C4-2B (cell line): ENCODE data around the gene FAM83F.

Experiments used
- H3K27ac ChIP-seq: fragments of 450-650 bp; 2 replicates; pipeline ENCODE4 v1.5.1; 2017
- CTCF ChIP-seq: fragments of 450-650 bp; conservative IDR thresholded peaks from 2 replicates; pipeline ENCODE4 v1.5.1; 2017; ENCODE audit warnings: mild to moderate bottlenecking
- ZFX ChIP-seq: fragments of 450-650 bp; IDR thresholded peaks from 2 replicates; pipeline ENCODE4 v1.6.1; 2017

FAM83F gene

DNA sequence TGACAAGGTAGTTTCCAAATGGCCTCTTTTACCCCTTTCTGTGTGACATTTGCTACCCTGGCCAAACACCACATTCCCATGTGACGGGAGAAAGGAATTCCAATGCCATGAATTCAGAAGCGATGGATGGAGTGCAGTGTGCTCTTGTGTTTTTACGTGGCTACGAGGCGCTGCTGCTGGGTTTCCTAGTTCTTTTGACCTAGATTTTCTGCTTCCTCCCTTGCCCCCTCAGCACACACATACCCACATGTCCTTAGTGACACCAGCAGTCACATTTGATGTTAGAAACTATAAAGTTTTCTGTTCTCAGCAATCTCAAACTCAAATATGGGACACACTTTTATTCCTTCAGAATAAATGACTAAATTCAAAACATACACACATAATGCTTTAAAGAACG, 42.4 kb upstream of the FAM83F start:
- no peak overlapping the region for H3K27ac ChIP-seq
- TF ChIP-seq CTCF (no peak), ZFX (no peak)

DNA sequence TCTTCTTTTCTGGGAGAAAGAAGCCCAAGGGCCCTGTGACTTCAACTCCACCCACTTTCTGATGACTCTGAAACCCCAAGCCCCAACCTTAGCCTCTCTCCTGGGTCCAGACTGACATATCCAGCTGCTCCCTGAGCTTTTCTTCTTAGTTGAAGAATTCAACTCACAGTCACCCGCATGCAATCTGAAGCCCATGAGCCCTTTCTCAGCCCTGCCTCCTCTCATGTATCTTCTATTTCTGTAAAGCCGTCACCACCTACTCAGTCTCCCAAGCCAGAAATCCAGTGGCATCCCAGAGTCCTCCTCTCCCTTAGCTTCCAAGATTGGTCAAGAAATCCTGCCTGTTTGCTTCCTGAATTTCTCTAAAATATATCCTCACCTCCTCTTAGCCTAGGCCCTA, 41.7 kb upstream of the FAM83F start:
- no peak overlapping the region for H3K27ac ChIP-seq
- no peak for TF ChIP-seq CTCF
- no peak for TF ChIP-seq ZFX

GRCh38 chr22:39954584-39955055, 40.1 kb upstream of the FAM83F start:
- TF ChIP-seq CTCF (no peak), ZFX (no peak)
- no peak overlapping the region for H3K27ac ChIP-seq

DNA sequence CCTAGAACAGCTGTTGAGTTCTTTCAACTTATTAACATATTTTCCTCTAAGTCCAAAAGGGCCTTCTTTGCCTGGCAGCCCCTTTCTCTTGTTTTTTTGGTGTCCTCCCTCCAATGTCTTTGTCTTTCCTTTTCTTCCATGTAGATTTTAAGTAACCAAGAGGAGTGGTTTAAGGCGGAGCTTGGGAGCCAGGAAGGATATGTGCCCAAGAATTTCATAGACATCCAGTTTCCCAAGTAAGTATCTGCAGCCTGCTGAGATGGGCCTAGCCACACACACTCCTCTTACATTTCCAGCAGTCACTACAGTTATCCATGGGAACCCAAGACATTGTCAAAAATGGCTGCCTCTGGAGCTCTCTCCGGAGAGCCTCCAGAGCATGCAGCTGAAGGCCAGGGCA, 39.1 kb upstream of the FAM83F start:
- no peak overlapping the region for H3K27ac ChIP-seq
- no peak for TF ChIP-seq ZFX

DNA sequence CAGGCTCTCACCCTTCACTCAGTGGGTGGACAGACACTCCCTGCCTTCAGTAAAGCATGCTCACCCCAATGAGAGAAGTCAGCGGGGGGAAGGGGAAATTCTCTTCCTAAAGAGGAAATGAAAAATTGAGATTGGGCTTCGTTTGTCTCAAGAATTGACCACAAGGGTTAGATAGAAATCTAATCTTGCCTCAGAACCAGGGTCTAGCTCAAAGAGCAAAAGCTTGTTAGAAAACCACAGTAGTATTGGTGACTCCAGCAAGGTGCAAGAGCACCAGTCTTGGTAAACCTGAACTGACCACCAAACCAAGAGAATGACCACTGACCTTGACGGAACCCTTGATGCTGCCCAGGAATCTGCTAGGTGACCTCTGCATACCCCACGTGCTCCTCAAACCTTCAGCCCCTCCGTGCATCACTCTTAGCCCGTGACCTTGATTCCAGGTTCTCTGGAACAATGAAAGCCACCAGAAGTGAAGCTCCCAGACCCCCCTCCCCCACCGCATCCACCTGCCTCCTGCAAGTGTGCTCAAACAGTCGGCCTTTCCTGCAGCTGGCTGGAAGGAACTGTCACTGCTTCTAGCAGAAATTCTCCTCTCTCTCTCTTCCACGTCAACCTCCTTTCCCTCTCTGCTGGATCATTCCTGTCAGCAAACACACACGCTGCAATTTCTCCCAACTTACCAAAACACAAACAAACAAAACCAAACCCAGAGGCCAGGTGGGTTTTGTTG, 37.7 kb upstream of the FAM83F start:
- TF ChIP-seq CTCF (no peak), ZFX (no peak)
- H3K27ac ChIP-seq, result no peak overlapping the region

- no peak for TF ChIP-seq ZFX
- no peak for TF ChIP-seq CTCF
- no peak overlapping the region for H3K27ac ChIP-seq
Observed at GRCh38 chr22:39958009-39958711, 36.6 kb upstream of the FAM83F start.

GRCh38 chr22:39958949-39959639, 35.7 kb upstream of the FAM83F start:
- no peak for TF ChIP-seq CTCF
- TF ChIP-seq ZFX, result no peak

More at GRCh38 chr22:39958949-39959639, 35.7 kb upstream of the FAM83F start:
- no peak overlapping the region for H3K27ac ChIP-seq
